GM12873 (cell line): ENCODE results near the gene CCDC60.

Experiments
- CTCF ChIP-seq: IDR thresholded peaks from 2 replicates; pipeline ENCODE4 v1.5.1; 2012; ENCODE audit warnings: low read depth, mild to moderate bottlenecking, moderate library complexity, low read length, control low read depth; ENCODE audit not compliant: insufficient read depth; ENCODE audit errors: missing control alignments

CCDC60 gene

DNA sequence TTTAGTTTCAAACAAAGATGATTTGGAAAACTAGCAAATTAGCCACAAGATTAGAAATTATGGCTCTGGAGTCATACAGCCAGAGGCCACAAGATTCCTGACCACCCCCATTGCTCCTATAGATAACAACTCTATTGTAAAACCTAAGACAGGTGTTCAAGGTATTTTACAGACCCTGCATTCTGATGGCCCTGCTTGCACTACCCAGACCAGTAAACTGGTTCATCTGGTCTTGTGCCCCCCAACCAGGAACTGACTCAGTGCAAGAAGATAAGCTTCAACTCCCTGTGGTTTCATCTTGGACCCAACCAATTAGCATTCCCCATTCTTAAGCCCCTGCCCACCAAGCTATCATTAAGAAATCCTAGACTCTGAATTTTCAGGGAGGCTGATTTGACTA is 125.0 kb downstream of the CCDC60 start:
- TF ChIP-seq CTCF: no peak

- TF ChIP-seq CTCF: no peak
These were observed 126.3 kb downstream of the CCDC60 start for GRCh38 chr12:119460876-119461275.

- TF ChIP-seq CTCF: no peak
These were observed 127.2 kb downstream of the CCDC60 start for GRCh38 chr12:119461636-119462214.

- TF ChIP-seq CTCF: no peak
These were observed 128.8 kb downstream of the CCDC60 start for GRCh38 chr12:119463211-119463926.

- no peak for TF ChIP-seq CTCF
These were observed 133.8 kb downstream of the CCDC60 start for GRCh38 chr12:119468296-119468695.

DNA sequence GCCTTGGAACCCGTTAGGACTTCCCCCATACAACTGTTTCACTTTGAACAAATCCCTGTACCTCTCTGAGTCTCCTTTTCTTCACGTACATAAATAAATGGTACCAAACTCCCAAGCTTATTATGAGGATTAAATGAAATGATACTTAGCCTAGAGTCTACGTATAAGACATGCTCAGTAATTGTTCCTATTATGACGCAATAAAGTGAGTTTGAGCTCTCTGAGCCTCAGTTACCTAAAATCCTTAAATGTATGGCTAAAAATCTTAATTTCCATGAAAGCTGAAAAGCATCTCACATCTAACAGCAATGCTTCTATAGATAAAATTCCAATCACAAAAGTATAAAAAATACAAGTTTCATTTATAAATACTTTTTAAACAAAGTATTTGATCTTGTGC is 141.1 kb downstream of the CCDC60 start:
- TF ChIP-seq CTCF: no peak

GRCh38 chr12:119476951-119477350 is 142.4 kb downstream of the CCDC60 start:
- no peak for TF ChIP-seq CTCF
